ENCODE results near the gene ANKLE2. TPM values are rescaled to one million over a fixed set of nuclear protein-coding genes. Genes with fewer than 3 reads are reported as not detected.
A peak's percentile ranks its signal among the peaks of the same experiment; 100 is the strongest.

ANKLE2 gene
- total and polyA plus RNA-seq, 2 of the 13 experiments (the other 11 are each of a cell fraction or from before 2014, with no cell fraction given) = 35.3 to 37.1 TPM

DNA sequence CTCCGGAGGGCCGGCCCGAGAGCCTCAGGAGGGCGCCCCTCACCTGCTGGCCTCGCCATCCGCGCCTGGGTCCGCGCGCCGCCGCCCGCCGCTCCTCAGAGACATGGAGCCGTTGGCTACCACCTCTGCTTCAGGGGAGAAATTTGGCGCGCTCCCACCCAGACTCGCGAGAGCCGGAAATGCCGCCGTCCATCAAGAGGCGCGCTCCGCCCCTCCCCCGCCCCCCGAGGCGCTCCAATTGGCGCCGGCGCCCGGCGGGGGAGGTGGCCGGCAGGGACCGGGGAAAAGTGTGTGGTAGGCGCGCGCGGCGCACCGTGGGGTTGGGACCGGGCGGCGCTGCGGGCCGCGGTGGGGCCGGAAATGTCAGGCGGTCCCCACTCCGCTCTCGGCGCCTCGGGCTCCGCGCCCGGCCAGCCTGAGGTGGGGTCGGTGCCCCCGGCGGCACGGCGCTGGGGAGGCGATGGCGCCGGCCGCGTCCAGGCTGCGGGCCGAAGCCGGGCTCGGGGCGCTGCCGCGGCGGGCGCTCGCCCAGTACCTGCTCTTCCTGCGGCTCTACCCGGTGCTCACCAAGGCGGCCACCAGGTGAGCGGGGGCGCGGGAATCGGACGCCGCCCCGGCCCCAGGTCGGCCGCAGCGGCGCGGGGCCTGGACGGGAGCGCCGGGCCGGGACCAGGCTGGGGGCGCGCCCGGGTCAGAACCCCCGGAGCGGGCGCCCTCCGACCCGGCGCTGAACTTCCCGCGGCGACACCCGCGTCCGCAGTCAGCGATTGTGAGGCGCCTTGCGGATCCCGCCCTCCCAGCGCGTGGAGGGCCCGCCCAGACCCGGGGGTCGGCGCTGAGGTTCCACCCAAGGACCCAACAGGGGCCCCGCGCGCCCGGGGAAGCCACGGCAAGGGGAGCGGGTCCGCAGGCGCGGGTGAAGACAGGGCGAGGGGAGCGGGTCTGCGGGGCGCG is 74.1 kb downstream of the ANKLE2 start, which contains the start of the genes POLE and PXMP2 (continued):
- peak; percentile 14 to 66; a peak in 1 of 4 replicates for TF ChIP-seq KLF16 (CRISPR knock-in tag; IDR thresholded peaks at IDR 0.05)
- TF ChIP-seq ARNT2 (CRISPR knock-in tag; IDR thresholded peaks at IDR 0.05; ENCODE audit: low read depth) = peak; percentile 95
- TF ChIP-seq ZNF691 (CRISPR knock-in tag; IDR thresholded peaks at IDR 0.05; ENCODE audit: borderline replicate concordance, low read depth) = no peak
- no peak for TF ChIP-seq PTBP1 (IDR thresholded peaks at IDR 0.05; ENCODE audit: low read depth, low read length, poor library complexity, severe bottlenecking)
- no peak for TF ChIP-seq ZNF550 (CRISPR knock-in tag; IDR thresholded peaks at IDR 0.05; ENCODE audit: borderline replicate concordance)
- peak; percentile 86 for TF ChIP-seq UBTF (CRISPR knock-in tag; IDR thresholded peaks at IDR 0.05)
- TF ChIP-seq ELF1 (CRISPR knock-in tag; IDR thresholded peaks at IDR 0.05) = peak; percentile 67
- TF ChIP-seq, protein P1, sequence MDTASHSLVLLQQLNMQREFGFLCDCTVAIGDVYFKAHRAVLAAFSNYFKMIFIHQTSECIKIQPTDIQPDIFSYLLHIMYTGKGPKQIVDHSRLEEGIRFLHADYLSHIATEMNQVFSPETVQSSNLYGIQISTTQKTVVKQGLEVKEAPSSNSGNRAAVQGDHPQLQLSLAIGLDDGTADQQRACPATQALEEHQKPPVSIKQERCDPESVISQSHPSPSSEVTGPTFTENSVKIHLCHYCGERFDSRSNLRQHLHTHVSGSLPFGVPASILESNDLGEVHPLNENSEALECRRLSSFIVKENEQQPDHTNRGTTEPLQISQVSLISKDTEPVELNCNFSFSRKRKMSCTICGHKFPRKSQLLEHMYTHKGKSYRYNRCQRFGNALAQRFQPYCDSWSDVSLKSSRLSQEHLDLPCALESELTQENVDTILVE (CRISPR knock-in tag; IDR thresholded peaks at IDR 0.05) = peak; percentile 74; the same call in 1 of the 2 replicates
- TF ChIP-seq, protein P2, sequence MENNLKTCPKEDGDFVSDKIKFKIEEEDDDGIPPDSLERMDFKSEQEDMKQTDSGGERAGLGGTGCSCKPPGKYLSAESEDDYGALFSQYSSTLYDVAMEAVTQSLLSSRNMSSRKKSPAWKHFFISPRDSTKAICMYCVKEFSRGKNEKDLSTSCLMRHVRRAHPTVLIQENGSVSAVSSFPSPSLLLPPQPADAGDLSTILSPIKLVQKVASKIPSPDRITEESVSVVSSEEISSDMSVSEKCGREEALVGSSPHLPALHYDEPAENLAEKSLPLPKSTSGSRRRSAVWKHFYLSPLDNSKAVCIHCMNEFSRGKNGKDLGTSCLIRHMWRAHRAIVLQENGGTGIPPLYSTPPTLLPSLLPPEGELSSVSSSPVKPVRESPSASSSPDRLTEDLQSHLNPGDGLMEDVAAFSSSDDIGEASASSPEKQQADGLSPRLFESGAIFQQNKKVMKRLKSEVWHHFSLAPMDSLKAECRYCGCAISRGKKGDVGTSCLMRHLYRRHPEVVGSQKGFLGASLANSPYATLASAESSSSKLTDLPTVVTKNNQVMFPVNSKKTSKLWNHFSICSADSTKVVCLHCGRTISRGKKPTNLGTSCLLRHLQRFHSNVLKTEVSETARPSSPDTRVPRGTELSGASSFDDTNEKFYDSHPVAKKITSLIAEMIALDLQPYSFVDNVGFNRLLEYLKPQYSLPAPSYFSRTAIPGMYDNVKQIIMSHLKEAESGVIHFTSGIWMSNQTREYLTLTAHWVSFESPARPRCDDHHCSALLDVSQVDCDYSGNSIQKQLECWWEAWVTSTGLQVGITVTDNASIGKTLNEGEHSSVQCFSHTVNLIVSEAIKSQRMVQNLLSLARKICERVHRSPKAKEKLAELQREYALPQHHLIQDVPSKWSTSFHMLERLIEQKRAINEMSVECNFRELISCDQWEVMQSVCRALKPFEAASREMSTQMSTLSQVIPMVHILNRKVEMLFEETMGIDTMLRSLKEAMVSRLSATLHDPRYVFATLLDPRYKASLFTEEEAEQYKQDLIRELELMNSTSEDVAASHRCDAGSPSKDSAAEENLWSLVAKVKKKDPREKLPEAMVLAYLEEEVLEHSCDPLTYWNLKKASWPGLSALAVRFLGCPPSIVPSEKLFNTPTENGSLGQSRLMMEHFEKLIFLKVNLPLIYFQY (CRISPR knock-in tag; IDR thresholded peaks at IDR 0.05; ENCODE audit: borderline replicate concordance) = 0 out of 2 replicates have a peak, but pooled peaks have one; percentile 54
- peak; percentile 72; the same call in 1 of the 2 replicates for TF ChIP-seq ZNF589 (CRISPR knock-in tag; conservative IDR thresholded peaks at IDR 0.05)
- no peak for TF ChIP-seq ZNF546 (CRISPR knock-in tag; conservative IDR thresholded peaks at IDR 0.05)
- TF ChIP-seq FOXO4 (CRISPR knock-in tag; conservative IDR thresholded peaks at IDR 0.05) = peak; percentile 89; the same call in 1 of the 2 replicates
- TF ChIP-seq NFRKB (IDR thresholded peaks at IDR 0.05) = no peak
- TF ChIP-seq ZNF598 (CRISPR knock-in tag; IDR thresholded peaks at IDR 0.05; ENCODE audit: borderline replicate concordance) = no peak
- TF ChIP-seq FOXA3 (CRISPR knock-in tag; IDR thresholded peaks at IDR 0.05) = peak; percentile 33; the same call in 1 of the 2 replicates
- TF ChIP-seq MXD1 (CRISPR knock-in tag; IDR thresholded peaks at IDR 0.05) = 0 out of 2 replicates have a peak, but pooled peaks have one; percentile 35
- peak; percentile 35 to 70; a peak in 3 of 4 replicates for TF ChIP-seq POLR2A (IDR thresholded peaks at IDR 0.05; ENCODE audit: insufficient read depth in 1 of 2, low read depth in 2 of 2, low read length in 2 of 2)
